Stimulated activated naive CD8-positive, alpha-beta T cell treated with anti-CD3 and anti-CD28 coated beads, Interleukin-15, amount 100 ng/mL, for 72 hours (primary cell): ENCODE results near the gene PRSS56.
A peak's percentile ranks its signal among the peaks of the same experiment; 100 is the strongest.

Experiments
- ATAC-seq: fragments of 150-1000 bp; cut with Tn5 transposase; 2 replicates; pipeline ENCODE4 v1.10.0; 2021; ENCODE audit warnings: mild to moderate bottlenecking, moderate library complexity
- DNase-seq, 2 donors: peaks; one replicate each; pipeline ENCODE4 v3.0.0; 2021 to 2022
- H3K27ac Mint-ChIP-seq, 2 donors: one replicate each; pipeline ENCODE4 v1.8.0; 2022; ENCODE audit warnings: mild to moderate bottlenecking in 2 of 2, mixed read lengths in 2 of 2, moderate library complexity in 2 of 2
- H3K27me3 Mint-ChIP-seq: one replicate; pipeline ENCODE4 v1.8.0; 2022; ENCODE audit warnings: mixed read lengths
- H3K4me1 Mint-ChIP-seq: one replicate; pipeline ENCODE4 v1.8.0; 2022; ENCODE audit warnings: mild to moderate bottlenecking, mixed read lengths
- H3K4me3 Mint-ChIP-seq, 2 donors: one replicate each; pipeline ENCODE4 v1.8.0; 2022; ENCODE audit warnings: mild to moderate bottlenecking in 2 of 2, mixed read lengths in 2 of 2, moderate library complexity in 1 of 2
- H3K9me3 Mint-ChIP-seq, 2 donors: one replicate each; pipeline ENCODE4 v1.8.0; 2022; ENCODE audit warnings: mixed read lengths in 2 of 2

Gene PRSS56

GRCh38 chr2:232506709-232507108, 13.5 kb upstream of the PRSS56 start:
- H3K27ac Mint-ChIP-seq = no peak overlapping the region
- peaks cover 55% of the 10 kb centered on the region for H3K27me3 Mint-ChIP-seq
- no peak for DNase-seq

GRCh38 chr2:232508251-232508650, 11.9 kb upstream of the PRSS56 start:
- ATAC-seq = no peak
- Mint-ChIP-seq H3K4me1 (peaks cover 13% of the 10 kb centered on the region), H3K9me3 (no peaks in the 10 kb centered on the region), H3K27me3 (peaks cover 42% of the 10 kb centered on the region), H3K4me3 (no peak overlapping the region), H3K27ac (no peak overlapping the region)
- no peak for DNase-seq

More at GRCh38 chr2:232506709-232507108, 13.5 kb upstream of the PRSS56 start:
- H3K4me3 Mint-ChIP-seq = no peak overlapping the region
- H3K9me3 Mint-ChIP-seq = no peaks in the 10 kb centered on the region
- H3K4me1 Mint-ChIP-seq = peaks cover 26% of the 10 kb centered on the region
- no peak for ATAC-seq

GRCh38 chr2:232511336-232511890, 8.8 kb upstream of the PRSS56 start:
- no peak overlapping the region for H3K4me3 Mint-ChIP-seq
- DNase-seq (no peak), ATAC-seq (no peak)
- H3K4me1 Mint-ChIP-seq = no peaks in the 10 kb centered on the region
- no peaks in the 10 kb centered on the region for H3K9me3 Mint-ChIP-seq
- H3K27me3 Mint-ChIP-seq = peaks cover 11% of the 10 kb centered on the region
- no peak overlapping the region for H3K27ac Mint-ChIP-seq

DNA sequence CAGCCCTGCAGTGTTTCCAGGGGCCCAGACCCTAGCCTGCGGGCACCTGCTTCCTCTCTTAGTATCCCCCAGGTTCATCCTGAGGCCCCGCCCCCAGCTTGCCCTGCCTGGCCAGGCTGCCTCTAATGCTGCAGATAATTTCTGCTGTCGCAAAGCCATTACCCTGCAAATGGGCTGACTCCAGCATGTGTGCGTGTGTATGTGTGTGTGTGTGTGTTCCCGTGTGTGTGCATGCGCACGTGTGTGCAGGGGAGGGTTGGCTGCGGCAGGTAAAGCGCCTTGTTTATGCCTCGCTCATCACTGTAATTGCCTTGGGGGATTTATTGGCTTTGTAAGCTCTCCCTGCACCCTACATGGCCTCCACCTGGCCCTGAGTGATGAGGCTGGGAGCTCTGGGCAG, 7.6 kb upstream of the PRSS56 start:
- H3K27me3 Mint-ChIP-seq = peaks cover 18% of the 10 kb centered on the region
- H3K4me3 Mint-ChIP-seq = no peak overlapping the region
- no peaks in the 10 kb centered on the region for H3K9me3 Mint-ChIP-seq
- no peak overlapping the region for H3K27ac Mint-ChIP-seq
- ATAC-seq (no peak), DNase-seq (no peak)
- H3K4me1 Mint-ChIP-seq = no peaks in the 10 kb centered on the region

- Mint-ChIP-seq H3K9me3 (no peaks in the 10 kb centered on the region), H3K4me3 (no peak overlapping the region)
Measured at GRCh38 chr2:232513353-232513752, 6.8 kb upstream of the PRSS56 start.

GRCh38 chr2:232515639-232516038, 4.5 kb upstream of the PRSS56 start:
- H3K27me3 Mint-ChIP-seq = peaks cover 37% of the 10 kb centered on the region
- no peak for DNase-seq
- H3K9me3 Mint-ChIP-seq = no peaks in the 10 kb centered on the region
- no peak overlapping the region for H3K4me3 Mint-ChIP-seq
- no peak overlapping the region for H3K27ac Mint-ChIP-seq
- no peak for ATAC-seq
- no peaks in the 10 kb centered on the region for H3K4me1 Mint-ChIP-seq

More at GRCh38 chr2:232513353-232513752, 6.8 kb upstream of the PRSS56 start:
- H3K27me3 Mint-ChIP-seq = peaks cover 22% of the 10 kb centered on the region
- no peaks in the 10 kb centered on the region for H3K4me1 Mint-ChIP-seq
- H3K27ac Mint-ChIP-seq = no peak overlapping the region
- no peak for ATAC-seq
- no peak for DNase-seq

DNA sequence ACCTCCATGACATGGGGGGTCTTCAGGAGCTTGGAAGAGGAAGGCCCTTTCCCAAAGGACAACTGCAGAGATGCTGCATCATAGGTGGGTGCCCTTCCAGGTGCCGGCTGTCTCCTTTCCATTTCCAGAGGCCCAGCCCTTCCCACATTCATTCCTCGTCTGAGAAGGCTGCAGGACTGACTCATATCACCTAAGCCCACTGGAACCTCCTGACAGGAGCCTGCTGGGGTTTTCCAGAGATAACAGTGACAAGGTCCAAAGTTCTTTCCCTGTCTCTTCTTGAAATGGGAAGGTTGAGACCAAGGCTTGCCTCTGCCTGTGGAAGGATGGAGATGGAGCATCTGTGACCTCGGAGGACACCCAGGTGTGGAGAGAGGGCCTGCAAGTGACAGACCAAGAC, 3.6 kb upstream of the PRSS56 start:
- Mint-ChIP-seq H3K9me3 (no peaks in the 10 kb centered on the region), H3K27ac (no peak overlapping the region), H3K27me3 (peaks cover 46% of the 10 kb centered on the region), H3K4me1 (peaks cover 4% of the 10 kb centered on the region), H3K4me3 (no peak overlapping the region)
- DNase-seq (no peak), ATAC-seq (no peak)

DNA sequence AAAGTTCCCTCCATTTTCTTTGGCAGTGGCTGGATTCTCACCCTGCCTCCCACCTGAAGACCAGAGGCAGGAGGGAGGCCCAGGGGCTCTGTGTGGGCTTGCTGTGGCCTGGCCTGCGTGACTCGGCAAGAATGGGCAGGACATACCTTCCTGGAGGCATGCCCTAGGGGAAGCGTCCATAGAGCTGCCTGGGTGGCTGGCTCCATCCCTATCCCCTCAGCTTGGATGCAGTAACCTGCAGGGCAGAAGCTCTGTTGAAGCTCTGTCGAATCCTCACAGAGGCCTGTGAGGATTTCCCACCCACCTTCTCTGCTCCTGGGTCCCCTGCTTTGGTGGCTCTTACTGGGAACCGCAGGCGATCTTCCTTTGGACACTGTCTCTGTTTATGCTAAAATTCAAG, 1.3 kb upstream of the PRSS56 start:
- ATAC-seq (no peak), DNase-seq (no peak)
- H3K4me1 Mint-ChIP-seq = peaks cover 18% of the 10 kb centered on the region
- H3K27ac Mint-ChIP-seq = no peak overlapping the region
- no peaks in the 10 kb centered on the region for H3K9me3 Mint-ChIP-seq
- H3K4me3 Mint-ChIP-seq = no peak overlapping the region
- H3K27me3 Mint-ChIP-seq = peaks cover 64% of the 10 kb centered on the region

DNA sequence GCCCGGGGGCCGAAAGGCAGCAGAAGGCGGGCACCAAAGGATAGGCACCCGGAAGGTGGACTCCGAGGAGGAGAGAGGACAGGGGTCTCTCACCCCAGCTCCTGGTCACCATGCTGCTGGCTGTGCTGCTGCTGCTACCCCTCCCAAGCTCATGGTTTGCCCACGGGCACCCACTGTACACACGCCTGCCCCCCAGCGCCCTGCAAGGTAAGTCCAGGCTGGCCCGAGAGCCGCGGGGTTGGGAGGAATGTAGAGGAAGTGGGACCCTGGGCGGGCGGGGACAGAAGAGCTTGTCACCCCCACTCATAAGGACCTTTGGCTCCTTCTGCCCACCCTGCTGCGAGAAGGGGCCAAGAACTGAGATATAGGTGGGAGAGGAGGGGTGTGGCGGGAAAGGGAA, 301 bp downstream of the PRSS56 start:
- peaks cover 25% of the 10 kb centered on the region for H3K4me1 Mint-ChIP-seq
- no peak overlapping the region for H3K27ac Mint-ChIP-seq
- H3K4me3 Mint-ChIP-seq = no peak overlapping the region
- ATAC-seq = no peak
- peaks cover 77% of the 10 kb centered on the region for H3K27me3 Mint-ChIP-seq
- DNase-seq = no peak
- no peaks in the 10 kb centered on the region for H3K9me3 Mint-ChIP-seq

- Mint-ChIP-seq H3K4me1 (peaks cover 25% of the 10 kb centered on the region), H3K27ac (no peak overlapping the region), H3K9me3 (no peaks in the 10 kb centered on the region), H3K27me3 (peaks cover 80% of the 10 kb centered on the region), H3K4me3 (no peak overlapping the region)
- no peak for DNase-seq
- ATAC-seq = no peak
Measured at GRCh38 chr2:232521098-232521497, 910 bp downstream of the PRSS56 start.

DNA sequence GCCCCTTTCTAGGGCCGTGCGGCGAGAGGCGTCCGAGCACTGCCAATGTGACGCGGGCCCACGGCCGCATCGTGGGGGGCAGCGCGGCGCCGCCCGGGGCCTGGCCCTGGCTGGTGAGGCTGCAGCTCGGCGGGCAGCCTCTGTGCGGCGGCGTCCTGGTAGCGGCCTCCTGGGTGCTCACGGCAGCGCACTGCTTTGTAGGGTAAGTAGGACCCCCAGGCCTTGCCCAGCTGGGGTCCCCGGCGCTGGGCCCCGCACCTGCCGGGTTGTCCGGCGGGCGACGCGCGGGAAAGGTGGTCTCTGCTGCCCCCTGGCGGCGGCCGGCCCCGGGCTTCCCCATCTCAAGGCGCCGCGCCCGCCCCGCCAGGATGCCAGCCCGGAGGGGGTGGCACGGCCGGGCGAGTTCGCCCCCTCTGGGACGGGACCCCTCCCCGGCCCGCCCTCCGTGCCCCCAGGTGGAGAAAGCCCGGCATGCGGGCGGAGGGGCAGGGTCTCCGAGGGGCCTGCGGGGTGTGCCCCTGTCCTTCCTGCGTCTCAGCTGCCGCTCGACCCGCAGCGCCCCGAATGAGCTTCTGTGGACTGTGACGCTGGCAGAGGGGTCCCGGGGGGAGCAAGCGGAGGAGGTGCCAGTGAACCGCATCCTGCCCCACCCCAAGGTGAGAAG, 1.9 kb downstream of the PRSS56 start:
- Mint-ChIP-seq H3K4me3 (peak overlapping the region; percentile 39 to 42), H3K9me3 (no peaks in the 10 kb centered on the region), H3K27ac (no peak overlapping the region), H3K27me3 (peaks cover 77% of the 10 kb centered on the region), H3K4me1 (peaks cover 25% of the 10 kb centered on the region)
- DNase-seq (peak; percentile 62 to 80), ATAC-seq (peak; percentile 61)

- peaks cover 74% of the 10 kb centered on the region for H3K27me3 Mint-ChIP-seq
- ATAC-seq = peak; percentile 2
- peak overlapping the region; percentile 39 to 42 for H3K4me3 Mint-ChIP-seq
- no peak overlapping the region for H3K27ac Mint-ChIP-seq
- no peaks in the 10 kb centered on the region for H3K9me3 Mint-ChIP-seq
- H3K4me1 Mint-ChIP-seq = peaks cover 25% of the 10 kb centered on the region
- DNase-seq = no peak
Measured at GRCh38 chr2:232522623-232523401, 2.6 kb downstream of the PRSS56 start.

GRCh38 chr2:232523402-232523681, 3.2 kb downstream of the PRSS56 start:
- Mint-ChIP-seq H3K9me3 (no peaks in the 10 kb centered on the region), H3K4me1 (peaks cover 29% of the 10 kb centered on the region), H3K27ac (no peak overlapping the region), H3K4me3 (peak overlapping the region; percentile 35 to 42), H3K27me3 (peaks cover 74% of the 10 kb centered on the region)
- DNase-seq (no peak), ATAC-seq (no peak)

- DNase-seq = peak; percentile 45 to 50
- no peak overlapping the region for H3K27ac Mint-ChIP-seq
- H3K4me3 Mint-ChIP-seq = peak overlapping the region in 1 of 2 donors; percentile 54
- ATAC-seq = peak; percentile 60
- peaks cover 74% of the 10 kb centered on the region for H3K27me3 Mint-ChIP-seq
- H3K4me1 Mint-ChIP-seq = peaks cover 35% of the 10 kb centered on the region
- no peaks in the 10 kb centered on the region for H3K9me3 Mint-ChIP-seq
Measured at GRCh38 chr2:232523682-232524597, 3.8 kb downstream of the PRSS56 start.

DNA sequence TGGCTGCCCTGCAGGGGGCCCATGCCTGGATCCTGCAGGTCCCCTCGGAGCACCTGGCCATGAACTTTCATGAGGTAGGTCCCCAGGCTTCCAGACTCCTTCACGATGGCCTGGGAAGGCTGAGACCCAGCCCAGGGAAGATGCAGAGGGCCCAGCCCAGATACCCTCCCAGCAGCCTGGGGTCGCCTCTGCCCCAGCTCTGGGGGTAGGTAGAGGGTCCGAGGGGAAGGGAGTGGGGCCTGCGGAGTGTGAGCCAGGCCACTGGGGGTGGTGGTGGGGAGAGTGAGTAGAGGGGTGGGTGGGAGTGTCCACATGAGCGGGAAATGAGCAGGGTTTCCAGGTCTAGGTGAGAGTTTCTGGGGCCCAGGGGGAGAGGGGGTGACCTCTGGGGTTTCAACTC, 4.6 kb downstream of the PRSS56 start:
- Mint-ChIP-seq H3K27ac (no peak overlapping the region), H3K4me3 (no peak overlapping the region), H3K4me1 (peaks cover 40% of the 10 kb centered on the region), H3K27me3 (peaks cover 76% of the 10 kb centered on the region), H3K9me3 (no peaks in the 10 kb centered on the region)
- DNase-seq (no peak), ATAC-seq (no peak)
